Body of pancreas (tissue), 4 donors: ENCODE measurements around the gene HTRA3. TPM values are rescaled to one million over a fixed set of nuclear protein-coding genes. Genes with fewer than 3 reads are reported as not detected.

Experiments
- ATAC-seq: fragments of 150-250 bp; one replicate; pipeline ENCODE4 v1.9.1; 2016
- DNase-seq, 4 donors: peaks; one replicate each; pipeline ENCODE4 v3.0.0-alpha.2; 2019
- H3K27ac ChIP-seq, 4 donors: fragments of 200-600 bp; sonication (generic); 1 replicate in 3 of 4; 2 replicates in 1 of 4; pipeline versions ENCODE4 v1.5.1 to v1.6.1; 2016 to 2019; ENCODE audit warnings: mild to moderate bottlenecking in 1 of 4, mixed read lengths in 1 of 4, moderate library complexity in 1 of 4
- H3K27me3 ChIP-seq, 2 donors: fragments of 200-600 bp; sonication (generic); one replicate each; pipeline ENCODE4 v1.6.0; 2016; ENCODE audit warnings: mild to moderate bottlenecking in 1 of 2
- H3K36me3 ChIP-seq, 2 donors: fragments of 200-600 bp; sonication (generic); replicated peaks in 1 of 2; 2 replicates each; pipeline ENCODE4 v1.5.1; 2016; ENCODE audit warnings: low read depth in 2 of 2; ENCODE audit not compliant: insufficient read depth in 1 of 2
- H3K4me1 ChIP-seq: fragments of 200-600 bp; sonication (generic); one replicate; pipeline ENCODE4 v1.6.0; 2016
- H3K4me3 ChIP-seq, 2 donors: fragments of 200-600 bp; sonication (generic); 1 replicate in 1 of 2; 2 replicates in 1 of 2; pipeline ENCODE4 v1.5.1; 2016 to 2019
- H3K9me3 ChIP-seq, 3 donors: fragments of 200-600 bp; sonication (generic); 1 replicate in 2 of 3; 2 replicates in 1 of 3; pipeline ENCODE4 v1.5.1; 2016
- CTCF ChIP-seq, 7 experiments: fragments of 450-650 bp in 4 of 7; fragments of 200-600 bp in 3 of 7; sonication (generic) in 3 of 7; IDR thresholded peaks; one replicate each; pipeline ENCODE4 v1.5.1; 2016 to 2019; ENCODE audit warnings: antibody characterized with exemption in 7 of 7
- POLR2A ChIP-seq, 3 donors: fragments of 450-650 bp; IDR thresholded peaks; one replicate each; pipeline ENCODE4 v1.6.1; 2016; ENCODE audit warnings: antibody characterized with exemption in 3 of 3, mild to moderate bottlenecking in 2 of 3
- WGBS, 2 donors: methylation state at CpG; one replicate each; pipeline ENCODE4 v1.1.5; 2017; 5-methylcytosine and 5-hydroxymethylcytosine counted together
- intact Hi-C: fragments of 100-400 bp; cut with DNase I; formaldehyde crosslinking; loops from one replicate; pipeline ENCODE4 v1.15.1; 2023
- total RNA-seq, 2 donors: library from RNA; depleted of rRNA; stranded (reverse); fragments of >200 nt; gene quantifications; one replicate each; pipeline ENCODE4 v1.1.0, GENCODE V29; 2016

Gene HTRA3
- total RNA-seq, 2 donors from 2014 or later, result 4.2 to 17.5 TPM

- 39 to 46% methylated on average over 6 to 13 of the region's 13 CpGs for WGBS, 2 donors
These were observed 8.9 kb upstream of the HTRA3 start for GRCh38 chr4:8260656-8261111.

GRCh38 chr4:8261851-8262535, 7.6 kb upstream of the HTRA3 start:
- no peaks in the 10 kb centered on the region for H3K36me3 ChIP-seq
- H3K27ac ChIP-seq, result no peak overlapping the region
- DNase-seq (no peak), ATAC-seq (no peak)
- H3K27me3 ChIP-seq, result no peaks in the 10 kb centered on the region
- WGBS, 2 donors, result 70 to 93% methylated on average over 4 to 25 of the region's 25 CpGs
- TF ChIP-seq CTCF (IDR thresholded peaks at IDR 0.05), result no peak
- TF ChIP-seq POLR2A (IDR thresholded peaks at IDR 0.05), result no peak
- H3K4me1 ChIP-seq, result peaks cover 5% of the 10 kb centered on the region
- H3K9me3 ChIP-seq, result no peaks in the 10 kb centered on the region
- intact Hi-C loops, result no loop called here
- H3K4me3 ChIP-seq, result no peak overlapping the region

More at GRCh38 chr4:8260656-8261111, 8.9 kb upstream of the HTRA3 start:
- DNase-seq (peak in 2 of 4 donors; percentile 33), ATAC-seq (peak; percentile 18)
- no peak overlapping the region for H3K4me3 ChIP-seq
- no peaks in the 10 kb centered on the region for H3K36me3 ChIP-seq
- no peaks in the 10 kb centered on the region for H3K27me3 ChIP-seq
- H3K4me1 ChIP-seq, result no peaks in the 10 kb centered on the region
- TF ChIP-seq POLR2A (IDR thresholded peaks at IDR 0.05) (no peak), CTCF (IDR thresholded peaks at IDR 0.05) (no peak)
- intact Hi-C loops, result no loop called here
- no peaks in the 10 kb centered on the region for H3K9me3 ChIP-seq
- H3K27ac ChIP-seq, result no peak overlapping the region

GRCh38 chr4:8262637-8263322, 6.8 kb upstream of the HTRA3 start:
- Histone ChIP-seq H3K4me1 (peaks cover 10% of the 10 kb centered on the region), H3K4me3 (no peak overlapping the region), H3K36me3 (no peaks in the 10 kb centered on the region), H3K27ac (no peak overlapping the region), H3K27me3 (no peaks in the 10 kb centered on the region), H3K9me3 (no peaks in the 10 kb centered on the region)
- ATAC-seq, result no peak
- no peak for DNase-seq
- no peak for TF ChIP-seq CTCF (IDR thresholded peaks at IDR 0.05)
- no peak for TF ChIP-seq POLR2A (IDR thresholded peaks at IDR 0.05)
- intact Hi-C loops, result no loop called here
- 53 to 73% methylated on average over 3 to 16 of the region's 23 CpGs for WGBS, 2 donors

GRCh38 chr4:8263397-8263796, 6.2 kb upstream of the HTRA3 start:
- no peaks in the 10 kb centered on the region for H3K36me3 ChIP-seq
- no peak overlapping the region for H3K27ac ChIP-seq
- no peak for TF ChIP-seq POLR2A (IDR thresholded peaks at IDR 0.05)
- no peak for TF ChIP-seq CTCF (IDR thresholded peaks at IDR 0.05)
- DNase-seq, result no peak
- intact Hi-C loops, result no loop called here
- no peaks in the 10 kb centered on the region for H3K9me3 ChIP-seq
- H3K4me3 ChIP-seq, result no peak overlapping the region
- no peak for ATAC-seq
- H3K4me1 ChIP-seq, result peaks cover 10% of the 10 kb centered on the region
- WGBS, 2 donors, result 85 to 87% methylated on average over 10 of the region's 10 CpGs
- H3K27me3 ChIP-seq, result no peaks in the 10 kb centered on the region
